GM18498 (cell line): Measurements from ENCODE around the gene IL20RA.

Experiments
- ATAC-seq: cut with Tn5 transposase; IDR thresholded peaks from one replicate; pipeline ENCODE4 v1.9.1; 2021; ENCODE audit warnings: mild to moderate bottlenecking, moderate library complexity; ENCODE audit not compliant: unreplicated experiment

The IL20RA gene

GRCh38 chr6:137010128-137010718 lies 34.5 kb downstream of the IL20RA start:
- no peak for ATAC-seq

DNA sequence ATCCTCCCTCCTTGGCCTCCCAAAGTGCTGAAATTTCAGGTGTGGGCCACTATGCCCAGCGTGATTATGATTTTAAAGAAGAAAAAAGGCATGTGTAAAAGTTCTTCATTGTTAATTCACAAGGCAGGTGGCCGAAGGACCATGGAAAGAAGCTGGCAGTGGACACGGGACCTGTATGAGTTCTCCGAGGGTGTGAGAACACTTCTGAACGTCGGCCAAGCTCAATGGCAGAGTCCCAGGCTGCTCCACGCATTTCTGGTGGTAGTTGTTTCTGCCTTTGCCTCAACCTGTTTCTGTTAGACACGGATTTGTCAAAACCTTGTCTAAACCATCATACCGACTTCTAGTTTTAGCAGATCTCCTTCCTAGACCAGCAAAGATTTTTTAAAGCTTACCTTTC lies 36.6 kb downstream of the IL20RA start:
- no peak for ATAC-seq

DNA sequence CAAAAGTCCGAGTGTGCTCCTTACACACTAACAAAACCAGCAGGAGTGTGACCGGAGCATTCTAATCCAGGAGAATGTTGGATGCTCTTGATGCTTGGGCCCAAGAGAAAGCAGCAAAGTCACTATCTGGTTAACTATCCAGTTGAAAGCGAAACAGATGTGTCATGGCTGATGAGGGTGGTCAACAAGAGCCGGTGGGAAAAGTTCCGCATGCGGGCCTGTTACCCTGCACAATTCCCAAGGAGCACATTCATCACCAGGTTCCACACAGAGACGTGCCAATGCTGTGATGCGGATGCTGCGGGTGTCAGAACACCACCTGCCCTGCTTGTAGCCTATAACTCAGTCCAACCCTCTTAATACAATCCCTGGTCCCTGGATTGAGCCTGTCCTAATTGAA lies 38.7 kb downstream of the IL20RA start:
- no peak for ATAC-seq

DNA sequence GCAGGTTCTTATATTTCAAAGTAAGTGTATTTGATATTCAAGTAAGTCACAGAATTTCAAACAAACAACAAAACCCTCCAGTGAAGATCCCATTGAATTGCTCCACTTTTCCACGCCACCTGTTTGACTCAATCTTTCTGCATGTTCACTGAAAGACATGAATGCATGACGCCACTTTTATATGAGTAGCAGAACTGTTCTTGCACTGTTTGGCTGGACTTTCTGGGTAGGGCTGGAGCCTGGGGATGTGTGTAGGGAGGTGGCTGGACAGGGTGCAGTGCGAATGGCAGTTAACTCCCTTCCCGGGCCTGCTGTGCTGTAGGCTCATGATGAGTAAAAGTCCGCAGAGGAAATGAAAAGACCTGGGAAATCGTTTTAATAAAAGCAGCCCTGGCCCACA lies 39.7 kb downstream of the IL20RA start:
- no peak for ATAC-seq

GRCh38 chr6:137002505-137002904 lies 42.3 kb downstream of the IL20RA start:
- ATAC-seq, result no peak

GRCh38 chr6:137001977-137002302 lies 42.8 kb downstream of the IL20RA start:
- no peak for ATAC-seq

DNA sequence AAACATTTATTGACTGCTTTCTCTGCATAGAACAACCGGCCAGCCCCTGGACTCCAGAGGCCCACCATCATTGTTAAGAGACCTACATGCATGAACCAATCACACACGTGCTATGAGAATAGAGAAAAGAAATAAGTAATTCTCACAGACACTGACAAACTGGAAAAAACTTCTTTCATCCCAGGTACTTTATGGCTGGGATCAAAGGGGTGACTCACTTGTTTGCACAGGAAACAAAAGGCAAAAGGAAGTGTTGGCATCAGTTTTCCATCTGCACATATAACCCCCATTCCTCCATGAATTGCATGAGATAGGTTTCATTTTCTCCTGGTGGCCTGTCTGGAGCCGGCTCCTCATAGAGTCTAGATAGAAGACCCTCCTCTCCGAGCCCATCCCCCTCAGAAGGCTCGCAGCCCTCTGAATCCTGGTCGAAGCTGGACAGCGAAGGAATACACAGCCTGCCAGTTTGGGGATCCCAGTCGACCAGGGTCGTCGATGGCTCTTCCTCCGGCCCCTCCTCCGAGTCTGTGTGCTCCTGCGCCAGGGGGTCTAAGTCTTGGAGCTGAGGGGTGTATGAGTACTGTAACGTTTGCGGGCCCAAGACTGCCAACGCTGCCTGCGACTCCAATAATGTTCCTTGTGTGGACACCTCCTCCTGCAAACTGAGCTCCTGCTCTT lies 43.3 kb downstream of the IL20RA start:
- ATAC-seq, result no peak

- ATAC-seq, result no peak
These were observed 43.9 kb downstream of the IL20RA start for GRCh38 chr6:137000825-137001224.

DNA sequence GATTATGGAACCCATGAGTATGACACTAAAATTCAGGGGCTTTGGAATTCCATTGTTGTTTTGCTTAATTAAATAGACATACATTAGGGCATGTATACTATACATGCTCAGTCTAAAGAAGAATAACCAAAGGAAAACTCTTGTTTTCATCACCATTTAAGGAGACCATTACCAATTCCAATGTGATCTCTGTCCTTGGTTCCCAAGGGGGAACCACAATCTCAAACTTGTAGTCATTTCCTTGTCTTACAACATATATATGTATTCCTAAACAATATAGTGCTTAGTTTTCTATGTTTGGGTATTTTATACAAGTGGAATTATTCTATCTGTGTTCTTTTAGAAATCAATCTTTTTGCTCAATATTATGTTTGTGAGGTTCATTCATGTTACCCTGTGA lies 49.2 kb downstream of the IL20RA start:
- ATAC-seq, result no peak

GRCh38 chr6:136994782-136995181 lies 50.0 kb downstream of the IL20RA start:
- no peak for ATAC-seq

DNA sequence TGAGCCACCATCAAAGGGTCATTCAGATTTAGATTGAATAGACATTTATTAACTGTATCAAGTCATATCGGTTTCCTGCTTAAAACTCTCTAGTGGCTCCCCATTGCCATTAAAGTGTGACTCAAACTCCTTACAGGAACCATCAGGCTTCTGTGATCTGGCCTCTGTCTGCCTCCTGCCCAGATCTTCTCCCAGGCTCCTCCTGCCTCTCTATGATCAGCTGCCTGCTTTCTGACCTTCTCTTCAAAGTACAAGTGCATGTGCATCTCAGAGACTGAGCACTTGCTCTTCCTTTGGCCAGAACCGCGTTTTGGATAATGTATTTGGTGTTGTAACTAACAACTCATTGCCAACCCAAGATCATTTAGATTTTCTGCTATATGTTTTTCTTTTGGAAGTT lies 52.7 kb downstream of the IL20RA start:
- no peak for ATAC-seq

DNA sequence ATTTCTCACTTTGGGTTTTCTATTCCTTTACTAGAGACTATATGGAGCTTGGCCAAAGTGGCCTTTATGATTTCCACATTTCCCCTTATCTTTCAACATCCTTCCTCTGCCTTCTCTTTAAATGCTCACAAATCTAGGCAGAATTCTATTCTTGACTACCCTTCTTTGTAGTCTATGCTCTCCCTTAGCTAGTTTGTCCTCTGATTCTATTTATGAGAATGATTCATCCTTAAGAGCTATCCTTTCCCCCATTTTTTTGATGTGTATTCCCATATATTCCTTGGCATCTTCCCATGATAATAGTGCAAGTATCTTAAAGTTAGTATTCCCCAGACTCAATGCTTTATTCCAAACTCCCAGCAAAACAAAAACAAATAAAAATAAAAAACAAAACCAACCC lies 53.1 kb downstream of the IL20RA start:
- ATAC-seq, result no peak

- ATAC-seq, result no peak
These were observed 54.0 kb downstream of the IL20RA start for GRCh38 chr6:136990754-136991153.

GRCh38 chr6:136990242-136990578 lies 54.6 kb downstream of the IL20RA start:
- ATAC-seq, result no peak

GRCh38 chr6:136989571-136990241 lies 55.1 kb downstream of the IL20RA start:
- no peak for ATAC-seq

DNA sequence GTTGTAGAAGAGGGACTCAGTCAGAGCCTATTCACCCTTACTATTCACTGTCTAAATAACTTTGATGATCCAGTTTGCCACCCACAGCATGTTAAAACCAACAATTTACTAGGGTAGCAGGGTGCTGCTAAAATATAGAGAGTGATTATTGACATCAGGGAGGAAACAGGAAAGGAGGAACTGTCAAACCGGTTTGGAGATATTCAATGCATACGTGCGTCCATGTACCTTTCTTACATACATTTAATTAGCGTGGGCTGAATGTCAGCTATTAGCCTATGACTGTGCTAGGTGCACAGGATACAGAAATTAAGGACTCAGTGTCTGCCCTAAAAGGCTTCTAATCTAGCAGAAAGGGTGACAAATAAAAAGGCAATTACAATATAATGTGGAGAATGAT lies 57.2 kb downstream of the IL20RA start:
- no peak for ATAC-seq

- ATAC-seq, result no peak
These were observed 59.3 kb downstream of the IL20RA start for GRCh38 chr6:136985502-136985901.

GRCh38 chr6:136984578-136984977 lies 60.2 kb downstream of the IL20RA start:
- ATAC-seq, result no peak

- ATAC-seq, result no peak
These were observed 61.1 kb downstream of the IL20RA start for GRCh38 chr6:136983687-136984086.

- no peak for ATAC-seq
These were observed 61.8 kb downstream of the IL20RA start for GRCh38 chr6:136982928-136983327.

GRCh38 chr6:136980070-136980469 lies 64.7 kb downstream of the IL20RA start:
- no peak for ATAC-seq

GRCh38 chr6:136979206-136979605 lies 65.6 kb downstream of the IL20RA start:
- no peak for ATAC-seq

- no peak for ATAC-seq
These were observed 67.7 kb downstream of the IL20RA start for GRCh38 chr6:136977075-136977474.
